CD4-positive, alpha-beta memory T cell (primary cell): Measurements from ENCODE around the gene ZNRF2. TPM values are rescaled to one million over a fixed set of nuclear protein-coding genes. Genes with fewer than 3 reads are reported as not detected.
A peak's percentile ranks its signal among the peaks of the same experiment; 100 is the strongest.

Source experiments
- CTCF ChIA-PET: fragments of 350-600 bp; sonication (Branson Sonifier 250); formaldehyde crosslinking; loops from one replicate; lab custom pipeline; 2021; ENCODE audit warnings: inconsistent platforms; ENCODE audit not compliant: partially characterized antibody; lab: Charles Lee
- POLR2A ChIA-PET: fragments of 350-600 bp; sonication (Branson Sonifier 250); formaldehyde crosslinking; loops from one replicate; lab custom pipeline; 2021; ENCODE audit not compliant: partially characterized antibody; lab: Charles Lee
- DNase-seq, 5 donors: peaks; one replicate each; pipeline versions ENCODE4 v3.0.0 to v3.0.0-alpha.2; 2020 to 2022; ENCODE audit warnings: mixed read lengths in 1 of 5
- H3K27ac ChIP-seq: one replicate; pipeline ENCODE4 v1.7.0; 2013; ENCODE audit warnings: low read depth, low read length
- H3K27me3 ChIP-seq: 2 replicates; pipeline ENCODE4 v1.7.0; 2013; ENCODE audit warnings: mild to moderate bottlenecking, low read length, moderate library complexity; ENCODE audit not compliant: insufficient read depth
- H3K36me3 ChIP-seq: 2 replicates; pipeline ENCODE4 v1.7.0; 2013; ENCODE audit warnings: mild to moderate bottlenecking, low read length, moderate library complexity; ENCODE audit not compliant: insufficient read depth
- H3K4me1 ChIP-seq: 2 replicates; pipeline ENCODE4 v1.7.0; 2013; ENCODE audit warnings: mild to moderate bottlenecking, low read length, moderate library complexity; ENCODE audit not compliant: insufficient read depth
- H3K4me3 ChIP-seq, 2 donors: one replicate each; pipeline ENCODE4 v1.7.0; 2013; ENCODE audit warnings: low read length in 2 of 2, mild to moderate bottlenecking in 1 of 2
- H3K9me3 ChIP-seq, 2 donors: one replicate each; pipeline ENCODE4 v1.7.0; 2013; ENCODE audit warnings: low read length in 2 of 2, control low read depth in 1 of 2; ENCODE audit not compliant: control insufficient read depth in 1 of 2
- H3K27ac Mint-ChIP-seq, 7 donors: one replicate each; pipeline ENCODE4 v1.8.0; 2020 to 2021; ENCODE audit warnings: mixed read lengths in 7 of 7, mild to moderate bottlenecking in 6 of 7, inconsistent platforms in 3 of 7, moderate library complexity in 3 of 7
- H3K27me3 Mint-ChIP-seq, 2 donors: one replicate each; pipeline ENCODE4 v1.8.0; 2020 to 2021; ENCODE audit warnings: mixed read lengths in 2 of 2
- H3K36me3 Mint-ChIP-seq, 2 donors: one replicate each; pipeline ENCODE4 v1.8.0; 2020 to 2021; ENCODE audit warnings: mixed read lengths in 2 of 2, inconsistent platforms in 1 of 2, mild to moderate bottlenecking in 1 of 2
- H3K4me1 Mint-ChIP-seq, 4 donors: one replicate each; pipeline ENCODE4 v1.8.0; 2020 to 2021; ENCODE audit warnings: mixed read lengths in 4 of 4, mild to moderate bottlenecking in 1 of 4
- H3K4me3 Mint-ChIP-seq, 8 donors: one replicate each; pipeline ENCODE4 v1.8.0; 2020 to 2021; ENCODE audit warnings: mixed read lengths in 8 of 8, mild to moderate bottlenecking in 7 of 8, moderate library complexity in 6 of 8, inconsistent platforms in 3 of 8
- H3K9me3 Mint-ChIP-seq, 8 donors: one replicate each; pipeline ENCODE4 v1.8.0; 2020 to 2021; ENCODE audit warnings: mixed read lengths in 8 of 8, mild to moderate bottlenecking in 5 of 8, inconsistent platforms in 3 of 8, moderate library complexity in 1 of 8
- intact Hi-C: fragments of 100-400 bp; cut with micrococcal nuclease; formaldehyde crosslinking; loops from one replicate; pipeline ENCODE4 v1.15.1; 2023
- polyA plus RNA-seq, 2 donors: library from polyadenylated mRNA; unstranded; fragments of 300-500 nt; fragmentation: Illumina TruSeq; gene quantifications; one replicate each; pipeline ENCODE4 v1.2.3, GENCODE V29; 2021
- total RNA-seq, 2 experiments: library from RNA; stranded (reverse); gene quantifications; one replicate each; pipeline ENCODE4 v1.2.3, GENCODE V29; 2021

ZNRF2 gene
- total and polyA plus RNA-seq, 4 experiments from 2014 or later, result 0.59 to 39.4 (median 20.4) TPM

GRCh38 chr7:30347226-30348082 lies 63.1 kb downstream of the ZNRF2 start:
- H3K4me3 Mint-ChIP-seq, result peak overlapping the region in 7 of 8 donors; percentile 51 to 84 (median 75)
- peaks cover 0 to 2% (median 0%) of the 10 kb centered on the region in 8 donors for H3K9me3 Mint-ChIP-seq
- H3K27me3 ChIP-seq, result no peaks in the 10 kb centered on the region
- H3K27me3 Mint-ChIP-seq, result no peaks in the 10 kb centered on the region
- peaks cover 43 to 75% (median 58%) of the 10 kb centered on the region in 4 donors for H3K4me1 Mint-ChIP-seq
- intact Hi-C loops, result loop anchor here (1.0 to 5.0 kb wide), 8 partner anchors 17 to 321 kb away; partner anchors contain the start of genes FKBP14, GGCT and ZNRF2
- H3K4me3 ChIP-seq, result no peak overlapping the region
- H3K36me3 Mint-ChIP-seq, result no peaks in the 10 kb centered on the region
- no peaks in the 10 kb centered on the region for H3K36me3 ChIP-seq
- ChIA-PET POLR2A (interaction anchor here (0.8 to 7.5 kb wide), 18 partner anchors 19 to 320 kb away, joined by 3 to 117 read pairs (median 7); partner anchors contain the start of genes MTURN, NOD1, PLEKHA8 and ZNRF2), CTCF (interaction anchor here (1.1 to 9.0 kb wide), 5 partner anchors 17 to 183 kb away, joined by 3 to 94 read pairs (median 12); no protein-coding TSS in a partner anchor)
- peaks cover 74% of the 10 kb centered on the region for H3K4me1 ChIP-seq
- peak overlapping the region; percentile 58 for H3K27ac ChIP-seq
- no peaks in the 10 kb centered on the region for H3K9me3 ChIP-seq
- H3K27ac Mint-ChIP-seq, result peak overlapping the region; percentile 87 to 97 (median 96)
- DNase-seq, result no peak

GRCh38 chr7:30348083-30348560 lies 63.7 kb downstream of the ZNRF2 start:
- Histone ChIP-seq H3K27me3 (no peaks in the 10 kb centered on the region), H3K9me3 (no peaks in the 10 kb centered on the region), H3K4me3 (peak overlapping the region in 1 of 2 donors; percentile 23), H3K4me1 (peaks cover 76% of the 10 kb centered on the region), H3K36me3 (no peaks in the 10 kb centered on the region), H3K27ac (peak overlapping the region; percentile 58)
- Mint-ChIP-seq H3K9me3 (peaks cover 0 to 2% (median 0%) of the 10 kb centered on the region in 8 donors), H3K27me3 (no peaks in the 10 kb centered on the region), H3K36me3 (no peaks in the 10 kb centered on the region), H3K4me3 (peak overlapping the region; percentile 51 to 84 (median 76)), H3K27ac (peak overlapping the region; percentile 87 to 97 (median 96)), H3K4me1 (peaks cover 42 to 75% (median 61%) of the 10 kb centered on the region in 4 donors)
- ChIA-PET CTCF (interaction anchor here (0.9 to 9.0 kb wide), 11 partner anchors 17 to 200 kb away, joined by 3 to 94 read pairs (median 4); no protein-coding TSS in a partner anchor), POLR2A (interaction anchor here (0.8 to 7.5 kb wide), 21 partner anchors 20 to 321 kb away, joined by 3 to 117 read pairs (median 7); partner anchors contain the start of genes MTURN, NOD1, PLEKHA8 and ZNRF2)
- intact Hi-C loops, result loop anchor here (1.0 to 5.0 kb wide), 8 partner anchors 17 to 321 kb away; partner anchors contain the start of genes FKBP14, GGCT and ZNRF2
- DNase-seq, result peak; percentile 78 to 88 (median 85)

GRCh38 chr7:30349170-30349569 lies 64.8 kb downstream of the ZNRF2 start:
- peaks cover 41 to 74% (median 58%) of the 10 kb centered on the region in 4 donors for H3K4me1 Mint-ChIP-seq
- H3K4me3 ChIP-seq, result no peak overlapping the region
- no peak for DNase-seq
- H3K9me3 ChIP-seq, result no peaks in the 10 kb centered on the region
- peaks cover 0 to 2% (median 0%) of the 10 kb centered on the region in 8 donors for H3K9me3 Mint-ChIP-seq
- intact Hi-C loops, result loop anchor here (2.0 to 5.0 kb wide), 5 partner anchors 18 to 322 kb away; partner anchors contain the start of genes FKBP14 and GGCT
- H3K4me3 Mint-ChIP-seq, result peak overlapping the region in 1 of 8 donors; percentile 75
- H3K27ac Mint-ChIP-seq, result peak overlapping the region; percentile 87 to 97 (median 96)
- ChIA-PET CTCF (interaction anchor here (0.8 to 9.0 kb wide), 12 partner anchors 16 to 391 kb away, joined by 3 to 94 read pairs (median 4); partner anchors contain the start of gene ZNRF2), POLR2A (interaction anchor here (1.3 to 7.5 kb wide), 12 partner anchors 21 to 322 kb away, joined by 3 to 117 read pairs (median 9); partner anchors contain the start of genes MTURN, PLEKHA8 and ZNRF2)
- H3K4me1 ChIP-seq, result peaks cover 75% of the 10 kb centered on the region
- H3K27me3 ChIP-seq, result no peaks in the 10 kb centered on the region
- H3K36me3 Mint-ChIP-seq, result no peaks in the 10 kb centered on the region
- no peaks in the 10 kb centered on the region for H3K27me3 Mint-ChIP-seq
- H3K36me3 ChIP-seq, result no peaks in the 10 kb centered on the region
- peak overlapping the region; percentile 51 for H3K27ac ChIP-seq

GRCh38 chr7:30349816-30350215 lies 65.4 kb downstream of the ZNRF2 start:
- Mint-ChIP-seq H3K36me3 (no peaks in the 10 kb centered on the region), H3K27ac (peak overlapping the region; percentile 47 to 96 (median 82)), H3K4me1 (peaks cover 36 to 68% (median 52%) of the 10 kb centered on the region in 4 donors), H3K4me3 (no peak overlapping the region), H3K9me3 (peaks cover 0 to 2% (median 0%) of the 10 kb centered on the region in 8 donors), H3K27me3 (no peaks in the 10 kb centered on the region)
- ChIA-PET POLR2A (interaction anchor here (2.0 to 7.5 kb wide), 6 partner anchors 22 to 215 kb away, joined by 8 to 117 read pairs (median 46); partner anchors contain the start of genes MTURN and ZNRF2), CTCF (interaction anchor here (0.6 to 9.0 kb wide), 8 partner anchors 19 to 390 kb away, joined by 3 to 94 read pairs (median 4); no protein-coding TSS in a partner anchor)
- H3K27ac ChIP-seq, result no peak overlapping the region
- no peaks in the 10 kb centered on the region for H3K36me3 ChIP-seq
- no peak for DNase-seq
- H3K27me3 ChIP-seq, result no peaks in the 10 kb centered on the region
- H3K9me3 ChIP-seq, result no peaks in the 10 kb centered on the region
- H3K4me1 ChIP-seq, result peaks cover 68% of the 10 kb centered on the region
- H3K4me3 ChIP-seq, result no peak overlapping the region
- intact Hi-C loops, result loop anchor here (2.0 to 10.0 kb wide), 6 partner anchors 19 to 323 kb away; partner anchors contain the start of genes FKBP14 and GGCT

GRCh38 chr7:30351286-30351685 lies 66.9 kb downstream of the ZNRF2 start:
- CTCF ChIA-PET, result interaction anchor here (0.7 to 9.0 kb wide), 5 partner anchors 10 to 127 kb away, joined by 3 to 94 read pairs (median 19); partner anchors contain the start of gene ZNRF2
- no peak for DNase-seq
- Mint-ChIP-seq H3K27me3 (no peaks in the 10 kb centered on the region), H3K4me3 (no peak overlapping the region), H3K4me1 (peaks cover 29 to 56% (median 42%) of the 10 kb centered on the region in 4 donors), H3K9me3 (no peaks in the 10 kb centered on the region), H3K27ac (peak overlapping the region in 1 of 7 donors; percentile 71), H3K36me3 (peaks cover 3 to 5% of the 10 kb centered on the region in 2 donors)
- Histone ChIP-seq H3K27me3 (no peaks in the 10 kb centered on the region), H3K4me1 (peaks cover 59% of the 10 kb centered on the region), H3K4me3 (no peak overlapping the region), H3K27ac (no peak overlapping the region), H3K9me3 (no peaks in the 10 kb centered on the region), H3K36me3 (no peaks in the 10 kb centered on the region)
- intact Hi-C loops, result loop anchor here (10.0 kb wide), 1 partner anchor 214 kb away; no protein-coding TSS in a partner anchor
- POLR2A ChIA-PET, result interaction anchor here (1.8 to 7.5 kb wide), 4 partner anchors 23 to 72 kb away, joined by 10 to 117 read pairs (median 48); partner anchors contain the start of gene ZNRF2

- H3K4me1 Mint-ChIP-seq, result peaks cover 29 to 51% (median 39%) of the 10 kb centered on the region in 4 donors
Observed at GRCh38 chr7:30351724-30352123, 67.3 kb downstream of the ZNRF2 start.

More at GRCh38 chr7:30351724-30352123, 67.3 kb downstream of the ZNRF2 start:
- Mint-ChIP-seq H3K9me3 (no peaks in the 10 kb centered on the region), H3K36me3 (peaks cover 3 to 6% of the 10 kb centered on the region in 2 donors), H3K27me3 (no peaks in the 10 kb centered on the region), H3K4me3 (no peak overlapping the region), H3K27ac (peak overlapping the region in 2 of 7 donors; percentile 65 to 71)
- intact Hi-C loops, result loop anchor here (1.0 to 10.0 kb wide), 4 partner anchors 67 to 213 kb away; partner anchors contain the start of gene ZNRF2
- H3K27ac ChIP-seq, result no peak overlapping the region
- POLR2A ChIA-PET, result interaction anchor here (1.8 to 7.5 kb wide), 4 partner anchors 23 to 72 kb away, joined by 10 to 117 read pairs (median 48); partner anchors contain the start of gene ZNRF2
- no peaks in the 10 kb centered on the region for H3K27me3 ChIP-seq
- peaks cover 56% of the 10 kb centered on the region for H3K4me1 ChIP-seq
- CTCF ChIA-PET, result interaction anchor here (0.7 to 9.0 kb wide), 6 partner anchors 20 to 75 kb away, joined by 3 to 94 read pairs (median 14); partner anchors contain the start of gene ZNRF2
- no peak overlapping the region for H3K4me3 ChIP-seq
- H3K36me3 ChIP-seq, result no peaks in the 10 kb centered on the region
- DNase-seq, result no peak
- H3K9me3 ChIP-seq, result no peaks in the 10 kb centered on the region
